ENCODE results near the gene MAST4.

- TF ChIP-seq CTCF (IDR thresholded peaks at IDR 0.05; ENCODE audit: insufficient read depth, low read depth, low read length) (no peak), EZH2 (IDR thresholded peaks at IDR 0.05; ENCODE audit: insufficient read depth, low read length) (no peak)
Measured at GRCh38 chr5:66881480-66882161, 285.4 kb downstream of the MAST4 start.
